Measurements from ENCODE around the gene ZNF784.

- TF ChIP-seq CTCF (IDR thresholded peaks at IDR 0.05) (peak; percentile 40 to 66 (median 60)), POLR2A (IDR thresholded peaks at IDR 0.05) (no peak), POLR2AphosphoS5 (IDR thresholded peaks at IDR 0.05) (no peak), EP300 (IDR thresholded peaks at IDR 0.05) (no peak)
Observed at GRCh38 chr19:55605637-55606470, 18.5 kb downstream of the ZNF784 start, which contains the start of gene ZNF865.
